Measurements from ENCODE around the gene DST.
"Not testable (repeated sequence)": the region's sequence is repeated elsewhere in the genome, so short reads cannot be mapped to it uniquely, and the experiment has no call there.

DST gene

GRCh38 chr6:56664029-56664428 lies 21.3 kb upstream of the DST start:
- DNase-seq (ENCODE audit: low read depth in 2 of 2, low spot score in 1 of 2), result no peak

GRCh38 chr6:56663344-56663743 lies 20.7 kb upstream of the DST start:
- DNase-seq (ENCODE audit: low read depth in 2 of 2, low spot score in 1 of 2), result no peak

- not testable (repeated sequence) for DNase-seq (ENCODE audit: low read depth in 2 of 2, low spot score in 1 of 2)
Observed at GRCh38 chr6:56661338-56661737, 18.6 kb upstream of the DST start.

GRCh38 chr6:56660381-56660730 lies 17.7 kb upstream of the DST start:
- DNase-seq (ENCODE audit: low read depth in 2 of 2, low spot score in 1 of 2), result no peak

GRCh38 chr6:56659721-56660380 lies 17.2 kb upstream of the DST start:
- DNase-seq (ENCODE audit: low read depth in 2 of 2, low spot score in 1 of 2), result no peak

- no peak for DNase-seq (ENCODE audit: low read depth in 2 of 2, low spot score in 1 of 2)
Observed at GRCh38 chr6:56658326-56658725, 15.6 kb upstream of the DST start.

- no peak for DNase-seq (ENCODE audit: low read depth in 2 of 2, low spot score in 1 of 2)
Observed at GRCh38 chr6:56657354-56657753, 14.7 kb upstream of the DST start.

- no peak for DNase-seq (ENCODE audit: low read depth in 2 of 2, low spot score in 1 of 2)
Observed at GRCh38 chr6:56656466-56656865, 13.8 kb upstream of the DST start.

- DNase-seq (ENCODE audit: low read depth in 2 of 2, low spot score in 1 of 2), result no peak
Observed at GRCh38 chr6:56655996-56656395, 13.3 kb upstream of the DST start.

- no peak for DNase-seq (ENCODE audit: low read depth in 2 of 2, low spot score in 1 of 2)
Observed at GRCh38 chr6:56655249-56655648, 12.6 kb upstream of the DST start.

GRCh38 chr6:56652994-56653393 lies 10.3 kb upstream of the DST start:
- no peak for DNase-seq (ENCODE audit: low read depth in 2 of 2, low spot score in 1 of 2)

- DNase-seq (ENCODE audit: low read depth in 2 of 2, low spot score in 1 of 2), result no peak
Observed at GRCh38 chr6:56652231-56652630, 9.5 kb upstream of the DST start.

GRCh38 chr6:56650191-56650590 lies 7.5 kb upstream of the DST start:
- DNase-seq (ENCODE audit: low read depth in 2 of 2, low spot score in 1 of 2), result no peak

GRCh38 chr6:56649782-56650181 lies 7.1 kb upstream of the DST start:
- no peak for DNase-seq (ENCODE audit: low read depth in 2 of 2, low spot score in 1 of 2)

GRCh38 chr6:56649053-56649769 lies 6.5 kb upstream of the DST start:
- no peak for DNase-seq (ENCODE audit: low read depth in 2 of 2, low spot score in 1 of 2)

- DNase-seq (ENCODE audit: low read depth in 2 of 2, low spot score in 1 of 2), result no peak
Observed at GRCh38 chr6:56647172-56647762, 4.6 kb upstream of the DST start.

- DNase-seq (ENCODE audit: low read depth in 2 of 2, low spot score in 1 of 2), result no peak
Observed at GRCh38 chr6:56644366-56644765, 1.7 kb upstream of the DST start.

- no peak for DNase-seq (ENCODE audit: low read depth in 2 of 2, low spot score in 1 of 2)
Observed at GRCh38 chr6:56643379-56644089, 845 bp upstream of the DST start.

- DNase-seq (ENCODE audit: low read depth in 2 of 2, low spot score in 1 of 2), result no peak
Observed at GRCh38 chr6:56640374-56640773, 2.3 kb downstream of the DST start.

GRCh38 chr6:56638760-56639159 lies 3.9 kb downstream of the DST start:
- no peak for DNase-seq (ENCODE audit: low read depth in 2 of 2, low spot score in 1 of 2)

GRCh38 chr6:56637640-56638039 lies 5.0 kb downstream of the DST start:
- DNase-seq (ENCODE audit: low read depth in 2 of 2, low spot score in 1 of 2), result no peak

GRCh38 chr6:56628105-56628504 lies 14.6 kb downstream of the DST start:
- no peak for DNase-seq (ENCODE audit: low read depth in 2 of 2, low spot score in 1 of 2)

All from stimulated activated CD8-positive, alpha-beta memory T cell treated with anti-CD3 and anti-CD28 coated beads, Interleukin-4, amount 100 ng/mL, for 1 hour (primary cell).